GM20000 (cell line): Measurements from ENCODE around the gene GPR62.
A peak's percentile ranks its signal among the peaks of the same experiment; 100 is the strongest.

Source experiments
- DNase-seq: peaks from one replicate; pipeline ENCODE4 v3.0.0; 2012; ENCODE audit warnings: low spot score
- CTCF ChIP-seq: IDR thresholded peaks from 2 replicates; pipeline ENCODE4 v1.5.1; 2012; ENCODE audit warnings: mild to moderate bottlenecking, control low read depth; ENCODE audit errors: extremely low read depth, missing control alignments

GPR62 gene

DNA sequence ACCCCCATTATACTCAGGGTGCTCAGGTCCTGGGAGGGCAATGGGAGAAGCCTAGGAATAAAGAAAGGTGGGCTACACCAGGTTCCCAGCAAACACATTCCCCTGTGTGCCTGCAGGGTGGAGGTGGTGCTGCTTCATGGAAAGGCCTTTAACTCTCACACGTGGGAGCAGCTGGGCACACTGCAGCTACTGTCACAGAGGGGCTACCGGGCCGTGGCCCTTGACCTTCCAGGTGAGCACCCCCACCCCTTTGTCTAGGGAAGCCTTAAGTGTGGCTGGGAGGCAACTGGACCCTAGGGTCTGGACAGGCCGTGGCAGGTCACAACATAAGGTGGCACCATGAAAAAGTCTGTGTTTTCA lies 22.9 kb downstream of the GPR62 start:
- no peak for TF ChIP-seq CTCF

DNA sequence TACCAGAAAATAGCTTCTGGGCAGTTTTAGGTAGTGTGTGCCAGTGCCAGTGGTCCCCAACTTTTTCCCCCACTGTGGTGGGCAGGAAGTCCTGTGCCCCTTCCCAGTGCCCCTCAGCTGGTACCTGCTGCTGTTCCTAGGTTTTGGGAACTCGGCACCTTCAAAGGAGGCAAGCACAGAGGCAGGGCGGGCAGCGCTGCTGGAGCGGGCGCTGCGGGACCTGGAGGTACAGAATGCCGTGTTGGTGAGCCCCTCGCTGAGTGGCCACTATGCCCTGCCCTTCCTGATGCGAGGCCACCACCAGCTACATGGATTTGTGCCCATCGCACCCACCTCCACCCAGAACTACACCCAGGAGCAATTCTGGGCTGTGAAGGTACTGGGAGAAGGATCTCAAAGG lies 25.1 kb downstream of the GPR62 start:
- TF ChIP-seq CTCF, result no peak
- no peak for DNase-seq

More for the DNA sequence above, 22.9 kb downstream of the GPR62 start:
- DNase-seq, result no peak

- peak; percentile 84 for DNase-seq
- TF ChIP-seq CTCF, result peak; percentile 55
Measured at GRCh38 chr3:51982352-51982837, 27.2 kb downstream of the GPR62 start.

DNA sequence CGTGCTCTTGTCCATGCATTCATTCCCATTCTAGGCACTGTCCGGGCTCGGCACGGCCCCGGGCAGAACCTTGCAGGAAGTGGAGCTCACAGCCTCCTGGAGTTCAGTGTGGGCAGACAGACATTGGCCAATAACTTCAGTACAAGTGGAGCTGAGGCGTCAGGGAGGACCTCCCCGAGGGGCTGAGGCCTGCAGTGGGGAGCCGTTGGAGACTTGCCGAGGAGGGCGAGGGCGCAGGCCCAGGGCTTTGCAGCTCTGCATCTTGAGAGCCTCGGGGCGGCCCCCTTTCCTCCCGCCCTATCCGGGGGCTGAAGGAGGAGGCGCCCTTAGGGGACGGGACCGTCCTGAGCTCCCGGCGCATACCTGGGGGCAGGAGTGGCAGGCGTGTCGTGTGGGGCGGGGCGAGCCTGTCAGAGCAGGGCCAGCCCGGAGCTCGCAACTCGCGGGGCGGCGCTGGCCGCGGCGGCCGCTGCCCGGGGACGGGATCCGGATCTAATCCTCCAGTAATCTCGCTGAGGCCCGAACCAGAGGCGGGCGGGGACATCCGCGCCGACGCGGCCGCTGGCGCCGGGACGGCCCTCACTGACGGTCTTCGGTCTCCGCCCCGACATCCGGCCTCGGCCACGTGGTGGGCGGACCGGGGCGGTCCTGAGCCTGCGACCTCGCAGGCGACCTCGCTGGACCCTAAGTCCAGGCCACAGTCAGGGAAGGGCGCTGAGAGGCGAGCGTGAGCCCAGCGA lies 27.8 kb downstream of the GPR62 start, which contains the start of gene ACY1:
ACY1 (plus strand) TSS at position 698 of the 740 bp plus-strand sequence. CDS start 530 bp downstream, outside the sequence.
- peak; percentile 97 for DNase-seq
- no peak for TF ChIP-seq CTCF

DNA sequence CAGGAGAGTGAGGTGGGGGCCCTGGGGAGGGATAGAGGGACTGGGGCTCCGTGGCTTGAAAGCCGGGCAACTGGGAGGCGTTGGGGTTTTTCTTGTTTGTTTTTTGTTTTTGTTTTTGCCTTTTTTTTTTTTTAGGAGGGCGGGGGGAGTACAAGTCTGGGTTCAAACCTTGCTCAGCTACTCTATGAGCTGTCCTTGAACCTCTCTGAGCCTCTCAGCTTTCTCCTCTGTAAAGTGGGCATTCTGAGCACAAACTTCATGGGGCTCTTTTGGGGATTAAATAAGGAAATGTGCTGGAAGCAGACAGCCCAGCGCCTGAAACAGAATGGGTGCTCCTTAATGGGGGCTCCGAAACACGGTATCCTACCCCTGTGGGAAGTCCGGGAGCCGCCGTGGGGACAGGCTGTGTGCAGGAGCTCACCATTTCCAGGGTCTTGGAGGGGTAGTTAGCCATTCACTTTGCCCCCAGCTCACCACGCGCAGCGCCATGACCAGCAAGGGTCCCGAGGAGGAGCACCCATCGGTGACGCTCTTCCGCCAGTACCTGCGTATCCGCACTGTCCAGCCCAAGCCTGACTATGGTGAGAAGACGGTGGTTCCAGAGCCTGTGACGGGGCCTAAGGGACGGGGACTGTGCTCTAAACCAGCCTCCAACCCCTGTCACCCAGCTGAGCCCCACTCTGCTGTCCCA lies 28.5 kb downstream of the GPR62 start:
- DNase-seq, result no peak
- no peak for TF ChIP-seq CTCF

DNA sequence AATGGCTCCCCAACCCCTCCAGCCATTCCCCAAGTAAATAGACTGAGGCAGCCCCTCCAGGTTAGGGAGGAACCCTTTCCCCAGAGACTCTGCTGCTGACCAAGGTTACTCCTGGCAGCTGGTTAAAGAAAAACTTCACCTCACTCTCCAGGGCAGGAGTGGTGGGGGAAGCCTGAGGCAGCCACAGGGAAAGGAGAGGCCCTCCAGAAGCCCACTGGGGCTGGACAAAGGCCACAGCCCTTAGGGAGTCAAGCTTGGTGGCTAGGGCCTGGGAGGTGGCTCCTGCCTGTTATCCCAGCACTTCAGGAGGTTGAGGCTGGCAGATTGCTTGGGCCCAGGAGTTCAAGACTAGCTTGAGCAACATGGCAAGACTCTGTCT lies 29.1 kb downstream of the GPR62 start:
- DNase-seq, result no peak
- TF ChIP-seq CTCF, result no peak

- TF ChIP-seq CTCF, result no peak
- no peak for DNase-seq
Measured at GRCh38 chr3:51985063-51985462, 29.9 kb downstream of the GPR62 start.
